NK-92 treated with Interleukin-12 subunit alpha and Interleukin-12 subunit beta, amount 100 ng/mL, for 24 hours (cell line): ENCODE measurements around the gene FRMD4B.

Source experiments
- DNase-seq: peaks from one replicate; lab custom pipeline; 2025; lab: John Stamatoyannopoulos, UW

The FRMD4B gene

GRCh38 chr3:69405067-69405466 is 19.2 kb upstream of the FRMD4B start:
- DNase-seq, result no peak

GRCh38 chr3:69403454-69403853 is 17.6 kb upstream of the FRMD4B start:
- DNase-seq, result no peak

GRCh38 chr3:69400683-69401082 is 14.8 kb upstream of the FRMD4B start:
- no peak for DNase-seq

GRCh38 chr3:69392850-69393249 is 7.0 kb upstream of the FRMD4B start:
- DNase-seq, result no peak

GRCh38 chr3:69392415-69392814 is 6.5 kb upstream of the FRMD4B start:
- DNase-seq, result no peak

- DNase-seq, result no peak
Observed at GRCh38 chr3:69391554-69391953, 5.7 kb upstream of the FRMD4B start.

GRCh38 chr3:69390771-69391170 is 4.9 kb upstream of the FRMD4B start:
- DNase-seq, result no peak

- no peak for DNase-seq
Observed at GRCh38 chr3:69389520-69390248, 3.8 kb upstream of the FRMD4B start.

- no peak for DNase-seq
Observed at GRCh38 chr3:69388241-69388640, 2.4 kb upstream of the FRMD4B start.

- no peak for DNase-seq
Observed at GRCh38 chr3:69386556-69387385, 883 bp upstream of the FRMD4B start.

GRCh38 chr3:69385123-69385722 is 665 bp downstream of the FRMD4B start:
- no peak for DNase-seq

- no peak for DNase-seq
Observed at GRCh38 chr3:69384326-69384725, 1.6 kb downstream of the FRMD4B start.

- no peak for DNase-seq
Observed at GRCh38 chr3:69379661-69380060, 6.2 kb downstream of the FRMD4B start.

- no peak for DNase-seq
Observed at GRCh38 chr3:69378112-69378802, 7.6 kb downstream of the FRMD4B start.

GRCh38 chr3:69377262-69377661 is 8.6 kb downstream of the FRMD4B start:
- DNase-seq, result no peak

- DNase-seq, result no peak
Observed at GRCh38 chr3:69376731-69377130, 9.2 kb downstream of the FRMD4B start.

- no peak for DNase-seq
Observed at GRCh38 chr3:69371816-69372215, 14.1 kb downstream of the FRMD4B start.

- DNase-seq, result no peak
Observed at GRCh38 chr3:69370901-69371301, 15.0 kb downstream of the FRMD4B start.

- no peak for DNase-seq
Observed at GRCh38 chr3:69370156-69370883, 15.6 kb downstream of the FRMD4B start.

- peak; percentile 6 for DNase-seq
Observed at GRCh38 chr3:69368129-69368741, 17.7 kb downstream of the FRMD4B start.

- DNase-seq, result no peak
Observed at GRCh38 chr3:69367586-69367985, 18.3 kb downstream of the FRMD4B start.
